AG09309 (cell line): ENCODE measurements around the gene TMEM203.

Source experiments
- DNase-seq: peaks from one replicate; pipeline ENCODE4 v3.0.0-alpha.2; 2010; ENCODE audit warnings: low read depth
- H3K4me3 ChIP-seq: 2 replicates; pipeline ENCODE4 v1.5.1; 2011; ENCODE audit warnings: mild to moderate bottlenecking, low read depth, low read length, moderate library complexity; ENCODE audit not compliant: control insufficient read depth
- TF ChIP-seq, protein P1 (sequence below): IDR thresholded peaks from 2 replicates; pipeline ENCODE4 v1.5.1; 2011; ENCODE audit warnings: mild to moderate bottlenecking, low read depth, low read length, inconsistent platforms; ENCODE audit not compliant: insufficient read depth, control insufficient read depth; ENCODE audit errors: missing control alignments

The TMEM203 gene

GRCh38 chr9:137195525-137196220, 9.8 kb downstream of the TMEM203 start:
- TF ChIP-seq, protein P1, sequence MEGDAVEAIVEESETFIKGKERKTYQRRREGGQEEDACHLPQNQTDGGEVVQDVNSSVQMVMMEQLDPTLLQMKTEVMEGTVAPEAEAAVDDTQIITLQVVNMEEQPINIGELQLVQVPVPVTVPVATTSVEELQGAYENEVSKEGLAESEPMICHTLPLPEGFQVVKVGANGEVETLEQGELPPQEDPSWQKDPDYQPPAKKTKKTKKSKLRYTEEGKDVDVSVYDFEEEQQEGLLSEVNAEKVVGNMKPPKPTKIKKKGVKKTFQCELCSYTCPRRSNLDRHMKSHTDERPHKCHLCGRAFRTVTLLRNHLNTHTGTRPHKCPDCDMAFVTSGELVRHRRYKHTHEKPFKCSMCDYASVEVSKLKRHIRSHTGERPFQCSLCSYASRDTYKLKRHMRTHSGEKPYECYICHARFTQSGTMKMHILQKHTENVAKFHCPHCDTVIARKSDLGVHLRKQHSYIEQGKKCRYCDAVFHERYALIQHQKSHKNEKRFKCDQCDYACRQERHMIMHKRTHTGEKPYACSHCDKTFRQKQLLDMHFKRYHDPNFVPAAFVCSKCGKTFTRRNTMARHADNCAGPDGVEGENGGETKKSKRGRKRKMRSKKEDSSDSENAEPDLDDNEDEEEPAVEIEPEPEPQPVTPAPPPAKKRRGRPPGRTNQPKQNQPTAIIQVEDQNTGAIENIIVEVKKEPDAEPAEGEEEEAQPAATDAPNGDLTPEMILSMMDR = no peak
- no peak for DNase-seq
- H3K4me3 ChIP-seq = no peak overlapping the region

DNA sequence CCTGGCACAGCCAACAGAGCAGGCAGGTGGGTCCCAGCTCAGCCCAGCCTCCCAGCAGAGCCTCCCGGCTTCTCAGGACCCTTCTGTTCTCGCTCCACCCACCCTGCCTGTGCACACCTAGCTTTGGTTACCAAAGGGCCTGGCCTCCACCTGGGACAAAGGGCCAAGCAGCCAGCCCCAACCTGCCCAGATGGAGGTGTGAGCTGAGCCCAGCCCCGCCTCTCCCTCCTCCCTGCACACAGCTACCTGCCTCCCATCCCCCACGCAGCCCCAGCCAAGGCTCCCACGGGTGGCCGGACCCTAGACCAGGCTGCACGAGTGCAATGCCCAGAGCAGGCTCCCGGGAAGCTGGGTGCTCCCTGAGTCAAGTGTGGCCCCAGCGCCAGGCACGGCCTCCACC, 10.5 kb downstream of the TMEM203 start:
- H3K4me3 ChIP-seq = no peak overlapping the region
- TF ChIP-seq, protein P1 = no peak
- DNase-seq = no peak

DNA sequence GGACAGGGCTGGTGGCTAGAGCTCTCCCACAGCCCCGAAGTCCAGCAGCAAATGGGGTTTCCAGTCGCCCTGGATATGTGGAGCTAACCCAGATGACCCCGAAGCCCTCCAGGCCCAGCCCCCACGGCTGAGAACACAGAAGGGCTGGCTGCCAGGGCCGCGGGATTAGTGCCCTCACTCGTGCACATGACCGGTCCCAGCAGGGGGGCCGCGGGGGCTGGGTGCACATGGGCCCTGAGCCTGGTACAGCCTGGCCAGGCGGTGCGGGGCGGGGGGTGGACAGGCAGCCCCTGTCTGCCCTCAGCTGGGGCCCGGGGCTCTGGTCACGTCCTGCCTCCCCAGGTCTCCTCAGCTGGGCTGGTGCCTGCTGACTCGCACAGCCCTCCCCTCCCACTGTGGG, 11.1 kb downstream of the TMEM203 start:
- DNase-seq = no peak

DNA sequence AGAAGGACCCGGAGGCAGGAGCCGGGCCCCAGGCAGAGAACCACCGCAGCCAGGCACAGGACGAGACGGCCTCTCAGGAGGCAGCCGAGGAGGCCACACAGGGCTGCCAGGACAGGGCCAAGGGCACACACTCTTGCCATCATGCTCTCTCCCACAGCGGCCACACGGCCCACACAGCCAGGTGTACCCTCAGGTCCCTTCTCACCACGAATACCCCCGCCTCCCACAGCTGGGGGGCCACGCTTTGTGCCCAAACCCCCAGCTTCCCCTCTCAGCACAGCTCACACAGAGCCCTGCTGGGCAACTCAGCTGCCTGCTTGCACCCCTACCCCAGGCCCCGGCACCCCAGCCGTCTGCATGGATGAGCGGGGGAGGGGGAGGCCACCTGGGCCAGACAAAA, 11.7 kb downstream of the TMEM203 start:
- TF ChIP-seq, protein P1 = no peak
- DNase-seq = no peak
- no peak overlapping the region for H3K4me3 ChIP-seq

More for the DNA sequence above, 11.1 kb downstream of the TMEM203 start:
- TF ChIP-seq, protein P1 = no peak
- no peak overlapping the region for H3K4me3 ChIP-seq

GRCh38 chr9:137192859-137193258, 12.6 kb downstream of the TMEM203 start:
- TF ChIP-seq, protein P1 = no peak
- DNase-seq = no peak
- no peak overlapping the region for H3K4me3 ChIP-seq

DNA sequence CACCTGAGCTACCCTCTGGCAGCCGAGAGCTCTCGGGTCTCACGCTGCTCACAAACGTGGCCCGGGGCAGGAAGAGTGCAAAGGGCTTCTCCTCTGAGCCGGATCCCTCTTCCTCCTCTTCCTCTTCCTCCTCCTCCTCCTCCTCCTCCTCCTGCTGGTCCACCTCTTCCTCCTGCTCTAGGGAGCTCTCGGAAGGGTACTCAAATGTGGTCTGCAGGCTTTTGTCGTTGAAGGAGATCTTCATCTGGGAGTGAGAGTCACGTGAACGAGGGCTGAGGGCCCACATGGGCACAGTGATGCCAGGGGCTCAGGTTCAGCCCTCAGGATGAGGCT, 13.0 kb downstream of the TMEM203 start:
- DNase-seq = no peak
- TF ChIP-seq, protein P1 = no peak

GRCh38 chr9:137191691-137192447, 13.6 kb downstream of the TMEM203 start:
- no peak overlapping the region for H3K4me3 ChIP-seq
- TF ChIP-seq, protein P1 = no peak
- DNase-seq = no peak

More for the DNA sequence above, 13.0 kb downstream of the TMEM203 start:
- H3K4me3 ChIP-seq = no peak overlapping the region
